K562 (cell line): ENCODE results near the gene FUZ. TPM values are rescaled to one million over a fixed set of nuclear protein-coding genes. Genes with fewer than 3 reads are reported as not detected.
A peak's percentile ranks its signal among the peaks of the same experiment; 100 is the strongest.

ENCODE experiments used
- ARID1B ChIP-seq: fragments of 450-650 bp; IDR thresholded peaks from 2 replicates; pipeline ENCODE4 v1.6.1; 2016; ENCODE audit warnings: antibody characterized with exemption, mild to moderate bottlenecking, inconsistent platforms
- CGGBP1 ChIP-seq: fragments of 250-450 bp; sonication (Bioruptor Pico); IDR thresholded peaks from 2 replicates; pipeline ENCODE4 v1.9.0; 2021; ENCODE audit warnings: mild to moderate bottlenecking
- CHD1 ChIP-seq: fragments of 200-600 bp; sonication (generic); IDR thresholded peaks from one replicate; pipeline ENCODE4 v1.6.1; 2012; ENCODE audit warnings: mild to moderate bottlenecking, moderate library complexity, low read length, inconsistent platforms
- EP300 ChIP-seq: IDR thresholded peaks from 2 replicates; pipeline ENCODE4 v1.6.1; 2012; ENCODE audit warnings: low read length, improper control_type of control experiment
- FOXM1 ChIP-seq, 2 experiments: fragments of 450-650 bp in 1 of 2; sonication (generic) in 1 of 2; formaldehyde crosslinking in 1 of 2; IDR thresholded peaks; 2 replicates each; pipeline versions ENCODE4 v1.6.1 to v1.9.0; 2017 to 2022; ENCODE audit warnings: low read depth in 2 of 2, mild to moderate bottlenecking in 2 of 2, missing genetic modification reagents in 1 of 2, moderate library complexity in 1 of 2
- FOXP1 ChIP-seq: sonication (generic); formaldehyde crosslinking; IDR thresholded peaks from 2 replicates; pipeline ENCODE4 v1.8.0; 2022; ENCODE audit warnings: mild to moderate bottlenecking, missing genetic modification reagents
- HMG20B ChIP-seq: fragments of 250-450 bp; sonication (Bioruptor Pico); IDR thresholded peaks from 2 replicates; pipeline ENCODE4 v1.5.0; 2021; ENCODE audit warnings: mild to moderate bottlenecking
- RBFOX2 ChIP-seq: fragments of 200-400 bp; formaldehyde crosslinking; IDR thresholded peaks from 2 replicates; pipeline ENCODE4 v1.6.1; 2017; ENCODE audit warnings: low read depth, mild to moderate bottlenecking, low read length, moderate library complexity
- RBM25 ChIP-seq: fragments of 200-400 bp; formaldehyde crosslinking; IDR thresholded peaks from 2 replicates; pipeline ENCODE4 v1.6.1; 2018; ENCODE audit warnings: low read length, low read depth, moderate library complexity; ENCODE audit not compliant: severe bottlenecking
- TFAP4 ChIP-seq: sonication (generic); formaldehyde crosslinking; IDR thresholded peaks from 2 replicates; pipeline ENCODE4 v1.8.0; 2022; ENCODE audit warnings: missing genetic modification reagents, mild to moderate bottlenecking, moderate library complexity, borderline replicate concordance
- TRIM28 ChIP-seq: fragments of 450-650 bp; IDR thresholded peaks from 2 replicates; pipeline ENCODE4 v1.6.1; 2017
- UBTF ChIP-seq, 2 experiments: IDR thresholded peaks; 2 replicates each; pipeline ENCODE4 v1.6.1; 2012; ENCODE audit warnings: improper control_type of control experiment in 2 of 2, low read depth in 2 of 2, low read length in 2 of 2, borderline replicate concordance in 1 of 2
- ZKSCAN3 ChIP-seq: fragments of 250-450 bp; sonication (Bioruptor Pico); IDR thresholded peaks from 2 replicates; pipeline ENCODE4 v1.4.0; 2020
- polyA plus RNA-seq, 8 experiments: library from polyadenylated mRNA; depleted of rRNA in 4 of 8; stranded (reverse) in 5 of 8; unstranded in 3 of 8; fragments of >200 nt; fragmentation: Nextera tagmentation in 2 of 8; fragmentation: Illumina TruSeq in 1 of 8; extraction: Ambion mirVana in 2 of 8; extraction: Trizol in 1 of 8; gene quantifications; 2 replicates each; pipeline versions ENCODE4 v1.2.1 to v1.2.3, GENCODE V29; 2011 to 2014; ENCODE audit warnings: inconsistent platforms in 1 of 8, missing spikeins in 1 of 8
- total RNA-seq, 7 experiments: library from RNA; depleted of rRNA in 6 of 7; stranded (reverse); fragments of >200 nt in 6 of 7; fragmentation: Illumina TruSeq in 2 of 7; extraction: Trizol in 2 of 7; gene quantifications; 2 replicates each; pipeline versions ENCODE4 v1.2.1 to v1.2.3, GENCODE V29; 2011 to 2021; ENCODE audit warnings: low replicate concordance in 1 of 7
- TF ChIP-seq, protein P1 (sequence below): fragments of 250-450 bp; sonication (Bioruptor Pico); IDR thresholded peaks from 2 replicates; pipeline ENCODE4 v1.6.1; 2021; ENCODE audit warnings: mild to moderate bottlenecking
- TF ChIP-seq, protein P2 (sequence below): fragments of 250-450 bp; sonication (Bioruptor Pico); IDR thresholded peaks from 2 replicates; pipeline ENCODE4 v1.8.0; 2022; ENCODE audit warnings: moderate library complexity, mild to moderate bottlenecking, inconsistent platforms
- TF ChIP-seq, protein P3 (sequence below): sonication (generic); formaldehyde crosslinking; IDR thresholded peaks from 2 replicates; pipeline ENCODE4 v1.8.1; 2023; ENCODE audit warnings: mild to moderate bottlenecking, missing genetic modification reagents, moderate library complexity
- TF ChIP-seq, protein P4 (sequence below): fragments of 450-650 bp; IDR thresholded peaks from 2 replicates; pipeline ENCODE4 v1.6.1; 2014; ENCODE audit warnings: low read depth, mild to moderate bottlenecking, moderate library complexity, borderline replicate concordance

The FUZ gene
- total and polyA plus RNA-seq, 9 of the 15 experiments (the other 6 are each of a cell fraction or from before 2014, with no cell fraction given): 0.17 to 7.6 (median 3.6) TPM; not detected in 1

GRCh38 chr19:49766007-49766929 is 46.8 kb downstream of the FUZ start (continued):
- TF ChIP-seq UBTF (IDR thresholded peaks at IDR 0.05; ENCODE audit: borderline replicate concordance in 1 of 2, low read depth in 2 of 2, low read length in 2 of 2) (no peak; a peak in 1 of 4 replicates), TFAP4 (CRISPR knock-in tag) (0 out of 2 replicates have a peak, but pooled peaks have one; percentile 57), ZKSCAN3 (no peak), FOXM1 (IDR thresholded peaks at IDR 0.05; ENCODE audit: low read depth) (no peak; the same call in 1 of the 2 replicates), FOXM1 (CRISPR knock-in tag; IDR thresholded peaks at IDR 0.05; ENCODE audit: low read depth) (0 out of 2 replicates have a peak, but pooled peaks have one; percentile 18), CGGBP1 (CRISPR knock-in tag) (no peak), TRIM28 (peak; percentile 41; the same call in 1 of the 2 replicates), CHD1 (peak; percentile 81), ARID1B (no peak; the same call in 1 of the 2 replicates), RBFOX2 (peak; percentile 72), EP300 (0 out of 2 replicates have a peak, but pooled peaks have one; percentile 35), HMG20B (CRISPR knock-in tag) (no peak), FOXP1 (CRISPR knock-in tag) (peak; percentile 22; the same call in 1 of the 2 replicates), RBM25 (peak; percentile 92)
- TF ChIP-seq, protein P1, sequence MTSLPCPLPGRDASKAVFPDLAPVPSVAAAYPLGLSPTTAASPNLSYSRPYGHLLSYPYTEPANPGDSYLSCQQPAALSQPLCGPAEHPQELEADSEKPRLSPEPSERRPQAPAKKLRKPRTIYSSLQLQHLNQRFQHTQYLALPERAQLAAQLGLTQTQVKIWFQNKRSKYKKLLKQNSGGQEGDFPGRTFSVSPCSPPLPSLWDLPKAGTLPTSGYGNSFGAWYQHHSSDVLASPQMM: no peak
- TF ChIP-seq, protein P2, sequence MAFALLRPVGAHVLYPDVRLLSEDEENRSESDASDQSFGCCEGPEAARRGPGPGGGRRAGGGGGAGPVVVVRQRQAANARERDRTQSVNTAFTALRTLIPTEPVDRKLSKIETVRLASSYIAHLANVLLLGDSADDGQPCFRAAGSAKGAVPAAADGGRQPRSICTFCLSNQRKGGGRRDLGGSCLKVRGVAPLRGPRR (CRISPR knock-in tag): no peak; the same call in 1 of the 2 replicates
- TF ChIP-seq, protein P3, sequence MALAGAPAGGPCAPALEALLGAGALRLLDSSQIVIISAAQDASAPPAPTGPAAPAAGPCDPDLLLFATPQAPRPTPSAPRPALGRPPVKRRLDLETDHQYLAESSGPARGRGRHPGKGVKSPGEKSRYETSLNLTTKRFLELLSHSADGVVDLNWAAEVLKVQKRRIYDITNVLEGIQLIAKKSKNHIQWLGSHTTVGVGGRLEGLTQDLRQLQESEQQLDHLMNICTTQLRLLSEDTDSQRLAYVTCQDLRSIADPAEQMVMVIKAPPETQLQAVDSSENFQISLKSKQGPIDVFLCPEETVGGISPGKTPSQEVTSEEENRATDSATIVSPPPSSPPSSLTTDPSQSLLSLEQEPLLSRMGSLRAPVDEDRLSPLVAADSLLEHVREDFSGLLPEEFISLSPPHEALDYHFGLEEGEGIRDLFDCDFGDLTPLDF (CRISPR knock-in tag): peak; percentile 54; the same call in 1 of the 2 replicates
- TF ChIP-seq, protein P4, sequence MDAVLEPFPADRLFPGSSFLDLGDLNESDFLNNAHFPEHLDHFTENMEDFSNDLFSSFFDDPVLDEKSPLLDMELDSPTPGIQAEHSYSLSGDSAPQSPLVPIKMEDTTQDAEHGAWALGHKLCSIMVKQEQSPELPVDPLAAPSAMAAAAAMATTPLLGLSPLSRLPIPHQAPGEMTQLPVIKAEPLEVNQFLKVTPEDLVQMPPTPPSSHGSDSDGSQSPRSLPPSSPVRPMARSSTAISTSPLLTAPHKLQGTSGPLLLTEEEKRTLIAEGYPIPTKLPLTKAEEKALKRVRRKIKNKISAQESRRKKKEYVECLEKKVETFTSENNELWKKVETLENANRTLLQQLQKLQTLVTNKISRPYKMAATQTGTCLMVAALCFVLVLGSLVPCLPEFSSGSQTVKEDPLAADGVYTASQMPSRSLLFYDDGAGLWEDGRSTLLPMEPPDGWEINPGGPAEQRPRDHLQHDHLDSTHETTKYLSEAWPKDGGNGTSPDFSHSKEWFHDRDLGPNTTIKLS: peak; percentile 80; the same call in 1 of the 2 replicates
